Smooth muscle cell of the brain vasculature (primary cell): ENCODE measurements around the gene SAMD14.
A peak's percentile ranks its signal among the peaks of the same experiment; 100 is the strongest.

Experiments
- DNase-seq: peaks from one replicate; pipeline ENCODE4 v3.0.0-alpha.2; 2012; ENCODE audit warnings: low read depth, low spot score

Gene SAMD14

DNA sequence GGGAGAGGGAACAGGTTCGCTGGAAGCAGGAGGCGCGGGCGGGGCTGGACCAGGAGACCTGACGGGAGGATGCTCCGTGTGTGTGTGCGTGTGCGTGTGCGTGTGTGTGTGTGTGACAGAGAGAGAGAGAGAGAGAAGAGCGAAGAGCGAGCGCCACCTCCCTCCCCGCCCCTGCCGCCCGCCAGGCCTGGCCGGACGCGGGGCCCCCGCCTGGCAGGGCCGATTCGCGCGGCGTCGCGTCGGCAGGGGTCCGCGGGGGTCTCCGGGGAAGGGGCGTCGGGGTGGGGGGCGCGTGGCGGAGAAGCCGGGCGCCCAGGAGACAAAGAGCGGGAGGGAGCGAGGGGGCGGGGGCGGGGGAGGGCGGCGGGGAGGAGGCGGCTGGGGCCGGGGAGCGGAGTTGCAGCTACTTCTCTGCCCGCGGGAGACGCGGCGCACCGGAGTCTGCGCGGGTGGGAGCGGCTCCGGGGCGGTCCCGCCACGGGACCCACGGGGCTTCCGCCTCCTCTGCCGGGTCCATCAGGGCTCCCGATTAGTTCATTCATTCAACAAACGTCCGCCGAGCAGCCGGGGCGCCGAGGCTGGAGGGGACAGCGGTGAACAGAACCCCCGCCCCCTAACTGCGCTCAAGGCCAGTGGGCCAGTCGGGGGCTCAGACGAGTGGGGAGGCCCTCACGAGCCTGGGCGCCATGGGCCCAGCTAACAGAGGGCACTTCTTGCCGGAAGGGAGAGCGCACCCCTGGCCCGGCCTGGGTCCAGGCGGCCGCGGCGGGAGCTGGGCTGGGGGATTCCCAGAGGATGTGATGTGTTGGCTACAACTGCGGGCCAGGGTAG, at the start of gene SAMD14:
SAMD14 (minus strand) TSS at position 433 of the 831 bp plus-strand sequence. CDS start 5,201 bp downstream, outside the sequence.
- no peak for DNase-seq

DNA sequence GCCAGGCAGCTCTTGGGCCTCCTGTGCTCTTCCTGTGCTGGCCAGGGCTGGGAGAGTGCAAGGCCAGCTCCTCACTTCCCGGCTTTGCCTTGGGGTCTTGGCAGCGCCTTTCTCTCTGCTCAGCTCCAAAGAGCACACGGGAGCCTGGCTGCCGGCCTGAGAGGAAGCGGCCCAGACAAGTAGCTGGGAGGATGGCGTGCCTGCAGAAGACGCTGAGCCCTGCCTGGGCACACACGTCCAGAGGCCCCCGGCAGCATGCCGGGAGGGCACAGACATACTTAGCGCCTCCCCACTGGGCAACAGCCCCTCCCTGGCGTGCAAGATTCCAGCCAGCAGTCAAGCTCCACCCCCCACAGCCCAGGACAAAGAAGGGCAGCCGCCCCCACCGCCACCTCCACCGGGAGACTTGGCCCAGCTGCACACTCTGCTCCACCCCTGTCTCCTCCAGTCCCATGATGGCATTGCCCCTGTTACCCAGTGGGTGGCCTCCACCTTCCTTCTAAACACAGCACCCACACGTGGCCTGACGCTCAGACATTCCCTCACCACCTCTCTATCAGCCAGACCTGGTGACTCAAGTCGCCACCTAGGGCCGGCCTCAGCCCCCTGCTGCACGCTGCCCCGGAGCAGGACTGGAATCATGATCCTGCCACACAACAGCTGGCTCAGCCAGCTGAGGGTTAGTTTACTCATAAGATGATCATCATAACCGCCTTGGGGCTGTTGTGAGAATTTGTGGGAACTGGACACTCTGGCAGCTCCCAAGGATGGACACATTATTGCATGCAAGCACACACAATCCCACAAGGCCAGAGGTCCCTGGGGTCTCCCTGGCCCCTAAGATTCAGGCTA, 48.2 kb upstream of the SAMD14 start:
- DNase-seq: peak; percentile 96

GRCh38 chr17:50177476-50177875, 47.5 kb upstream of the SAMD14 start:
- no peak for DNase-seq

GRCh38 chr17:50176559-50177357, 46.8 kb upstream of the SAMD14 start:
- DNase-seq: no peak

- no peak for DNase-seq
Measured at GRCh38 chr17:50175035-50175807, 45.3 kb upstream of the SAMD14 start.

DNA sequence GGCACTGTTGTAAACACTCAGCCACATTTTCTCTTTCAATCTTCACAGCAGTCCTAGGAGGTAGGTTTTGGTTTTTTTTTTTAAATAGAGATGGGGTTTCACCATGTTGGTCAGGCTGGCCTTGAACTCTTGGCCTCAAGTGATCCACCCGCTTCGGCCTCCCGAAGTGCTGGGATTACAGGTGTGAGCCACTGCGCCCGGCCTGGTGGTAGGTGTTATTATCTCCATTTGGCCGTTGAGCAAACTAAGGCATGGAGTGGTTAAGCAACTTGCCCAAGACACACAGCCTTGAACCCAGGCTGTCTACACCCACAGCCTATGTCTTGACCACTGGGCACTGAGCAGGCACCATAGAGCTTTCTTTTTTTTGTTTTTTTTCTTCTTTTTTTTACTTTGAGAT, 44.5 kb upstream of the SAMD14 start:
- DNase-seq: no peak

DNA sequence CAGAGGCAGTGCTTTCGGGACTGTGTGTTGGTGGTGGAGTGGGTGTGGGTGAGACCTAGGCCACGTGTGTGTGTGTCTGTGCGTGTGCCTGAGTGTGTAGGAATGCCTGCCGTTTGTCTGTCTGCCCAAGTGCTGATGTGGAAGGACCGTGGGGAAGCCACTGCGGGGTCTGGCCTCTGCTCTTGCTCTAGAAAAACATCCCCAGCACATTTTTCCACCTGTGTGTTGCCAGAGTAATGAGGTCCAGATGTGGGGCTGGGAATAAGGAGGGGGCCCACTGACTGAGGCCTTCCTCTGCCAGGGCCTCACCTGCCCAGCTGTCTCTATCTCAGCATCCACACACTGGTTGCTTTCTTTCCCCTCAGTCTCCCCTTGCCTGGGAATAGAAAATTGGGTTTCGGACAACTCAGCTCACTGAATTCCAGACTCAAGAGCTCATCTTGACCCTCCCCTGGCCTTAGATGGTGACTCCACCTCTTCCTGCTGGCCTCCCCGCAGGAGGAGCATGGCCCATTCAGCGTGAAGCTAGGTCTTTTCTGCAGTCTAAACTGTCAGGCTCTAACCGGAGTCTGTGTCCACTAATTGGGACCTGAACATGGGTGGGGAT, 43.5 kb upstream of the SAMD14 start:
- DNase-seq: no peak

GRCh38 chr17:50172936-50173334, 43.0 kb upstream of the SAMD14 start:
- no peak for DNase-seq

GRCh38 chr17:50172130-50172529, 42.2 kb upstream of the SAMD14 start:
- DNase-seq: no peak

GRCh38 chr17:50171371-50172071, 41.6 kb upstream of the SAMD14 start:
- DNase-seq: no peak

- no peak for DNase-seq
Measured at GRCh38 chr17:50170662-50171370, 40.9 kb upstream of the SAMD14 start.

DNA sequence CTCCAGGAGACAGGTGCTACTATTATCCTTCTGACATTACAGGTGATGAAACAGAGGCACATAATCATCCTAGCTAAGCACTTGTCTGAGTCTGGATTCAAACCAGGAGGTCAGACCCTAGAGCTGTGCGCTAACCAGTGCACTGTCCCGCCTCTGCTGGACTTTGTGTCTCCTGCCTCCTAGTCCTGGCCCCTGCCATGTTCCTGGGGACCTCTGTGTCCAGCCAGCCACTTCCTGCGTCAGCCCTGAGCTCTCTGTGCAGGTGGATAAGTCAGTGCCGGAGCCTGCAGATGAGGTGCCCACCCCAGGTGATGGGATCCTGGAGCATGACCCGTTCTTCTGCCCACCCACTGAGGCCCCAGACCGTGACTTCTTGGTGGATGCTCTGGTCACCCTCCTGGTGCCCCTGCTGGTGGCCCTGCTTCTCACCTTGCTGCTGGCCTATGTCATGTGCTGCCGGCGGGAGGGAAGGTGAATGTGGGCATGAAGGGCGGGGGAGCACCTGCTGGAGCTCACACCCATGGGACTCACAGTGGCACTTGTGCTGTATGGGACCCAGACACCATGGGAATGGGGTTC, 40.0 kb upstream of the SAMD14 start:
- DNase-seq: no peak

GRCh38 chr17:50169121-50169764, 39.3 kb upstream of the SAMD14 start:
- no peak for DNase-seq

DNA sequence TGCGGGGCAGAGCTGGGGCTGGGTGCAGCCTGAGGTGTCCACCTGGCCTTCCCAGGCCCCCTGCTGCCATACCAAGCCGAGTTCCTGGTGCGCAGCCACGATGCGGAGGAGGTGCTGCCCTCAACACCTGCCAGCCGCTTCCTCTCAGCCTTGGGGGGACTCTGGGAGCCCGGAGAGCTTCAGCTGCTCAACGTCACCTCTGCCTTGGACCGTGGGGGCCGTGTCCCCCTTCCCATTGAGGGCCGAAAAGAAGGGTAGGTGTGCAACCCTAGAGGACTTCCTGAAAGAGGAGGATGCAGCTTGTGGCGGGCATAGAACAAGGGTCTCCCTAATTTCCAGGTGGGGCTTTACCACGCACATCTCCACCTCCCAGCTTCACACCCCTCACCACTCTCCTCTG, 38.4 kb upstream of the SAMD14 start:
- DNase-seq: no peak

GRCh38 chr17:50167371-50167770, 37.4 kb upstream of the SAMD14 start:
- no peak for DNase-seq

DNA sequence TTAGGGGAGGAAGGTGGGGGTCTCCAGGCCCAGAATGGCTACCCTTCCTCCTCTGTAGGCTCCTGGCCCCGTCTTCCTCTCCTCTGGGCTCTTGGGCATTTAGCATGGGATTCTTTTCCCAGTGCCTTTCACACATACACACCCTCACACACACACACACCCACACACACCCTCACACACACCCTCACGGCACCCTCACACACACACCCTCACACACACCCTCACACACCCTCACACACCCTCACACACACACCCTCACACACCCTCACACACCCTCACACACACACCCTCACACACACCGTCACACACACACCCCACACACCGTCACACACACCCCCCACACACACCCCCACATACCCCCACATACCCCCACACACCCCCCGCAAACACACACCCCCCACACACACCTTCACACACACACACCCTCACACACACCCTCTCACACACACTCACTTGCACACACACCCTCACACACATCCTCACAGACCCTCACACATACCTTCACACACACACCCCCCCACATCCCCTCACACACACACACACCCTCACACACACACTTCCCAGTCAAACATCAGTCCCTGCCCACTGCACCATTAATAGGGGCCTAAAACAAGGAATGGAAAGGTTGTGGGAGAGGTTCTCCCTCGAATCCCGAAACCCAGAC, 36.7 kb upstream of the SAMD14 start:
- DNase-seq: no peak

GRCh38 chr17:50165867-50166517, 36.0 kb upstream of the SAMD14 start, which contains the start of gene SGCA:
Gene SGCA (plus strand): TSS chr17:50166005. CDS start chr17:50166041, 36 bp downstream.
- no peak for DNase-seq
